SK-N-SH (cell line): ENCODE measurements around the gene PDZD8.

ENCODE experiments used
- CHD2 ChIP-seq: fragments of 150-350 bp; IDR thresholded peaks from 2 replicates; pipeline ENCODE4 v1.6.1; 2018; ENCODE audit warnings: low read length; ENCODE audit not compliant: partially characterized antibody
- CTCF ChIP-seq: fragments of 200-600 bp; sonication (generic); IDR thresholded peaks from 2 replicates; pipeline ENCODE4 v1.6.1; 2017; ENCODE audit warnings: antibody characterized with exemption, mild to moderate bottlenecking, moderate library complexity
- EP300 ChIP-seq, 2 experiments: IDR thresholded peaks; 2 replicates each; pipeline versions ENCODE4 v1.4.0 to v1.6.1; 2012; ENCODE audit warnings: borderline replicate concordance in 1 of 2, low read depth in 1 of 2, low read length in 1 of 2
- FOXM1 ChIP-seq: IDR thresholded peaks from 2 replicates; pipeline ENCODE4 v1.4.0; 2012; ENCODE audit warnings: low read depth, mild to moderate bottlenecking
- GATA2 ChIP-seq: sonication (generic); formaldehyde crosslinking; IDR thresholded peaks from 2 replicates; pipeline ENCODE4 v1.5.0; 2020; ENCODE audit warnings: mild to moderate bottlenecking, missing genetic modification reagents
- JUND ChIP-seq: IDR thresholded peaks from 2 replicates; pipeline ENCODE4 v1.4.0; 2012
- MXI1 ChIP-seq: IDR thresholded peaks from 2 replicates; pipeline ENCODE4 v1.6.1; 2012; ENCODE audit warnings: mild to moderate bottlenecking, low read depth, low read length, improper control_type of control experiment
- REST ChIP-seq: IDR thresholded peaks from 2 replicates; pipeline ENCODE4 v1.6.1; 2012; ENCODE audit warnings: mild to moderate bottlenecking, low read depth, low read length, moderate library complexity
- RFX5 ChIP-seq: IDR thresholded peaks from 2 replicates; pipeline ENCODE4 v1.6.1; 2012; ENCODE audit warnings: mild to moderate bottlenecking, improper control_type of control experiment, low read length
- TCF12 ChIP-seq: IDR thresholded peaks from 2 replicates; pipeline ENCODE4 v1.4.0; 2012
- ZBTB33 ChIP-seq: IDR thresholded peaks from 2 replicates; pipeline ENCODE4 v1.4.0; 2012; ENCODE audit warnings: low read depth, borderline replicate concordance

- no peak for TF ChIP-seq EP300 (IDR thresholded peaks at IDR 0.05; ENCODE audit: borderline replicate concordance in 1 of 2, low read depth in 1 of 2, low read length in 1 of 2)
- no peak for TF ChIP-seq FOXM1
- TF ChIP-seq CTCF = no peak
- no peak for TF ChIP-seq REST
- TF ChIP-seq CHD2 = no peak
- no peak for TF ChIP-seq GATA2 (CRISPR knock-in tag)
- no peak for TF ChIP-seq JUND
- peak; percentile 15; the same call in 1 of the 2 replicates for TF ChIP-seq TCF12
- no peak for TF ChIP-seq RFX5
- no peak for TF ChIP-seq MXI1
- no peak for TF ChIP-seq ZBTB33
Measured at GRCh38 chr10:117362313-117362712, 12.9 kb downstream of the PDZD8 start.
